ENCODE data around the gene CD2BP2. TPM values are rescaled to one million over a fixed set of nuclear protein-coding genes. Genes with fewer than 3 reads are reported as not detected.
"Not testable (repeated sequence)": the region's sequence is repeated elsewhere in the genome, so short reads cannot be mapped to it uniquely, and the experiment has no call there.

The CD2BP2 gene
- total and polyA plus RNA-seq, 2 experiments from 2014 or later, result 41.0 to 45.1 TPM

DNA sequence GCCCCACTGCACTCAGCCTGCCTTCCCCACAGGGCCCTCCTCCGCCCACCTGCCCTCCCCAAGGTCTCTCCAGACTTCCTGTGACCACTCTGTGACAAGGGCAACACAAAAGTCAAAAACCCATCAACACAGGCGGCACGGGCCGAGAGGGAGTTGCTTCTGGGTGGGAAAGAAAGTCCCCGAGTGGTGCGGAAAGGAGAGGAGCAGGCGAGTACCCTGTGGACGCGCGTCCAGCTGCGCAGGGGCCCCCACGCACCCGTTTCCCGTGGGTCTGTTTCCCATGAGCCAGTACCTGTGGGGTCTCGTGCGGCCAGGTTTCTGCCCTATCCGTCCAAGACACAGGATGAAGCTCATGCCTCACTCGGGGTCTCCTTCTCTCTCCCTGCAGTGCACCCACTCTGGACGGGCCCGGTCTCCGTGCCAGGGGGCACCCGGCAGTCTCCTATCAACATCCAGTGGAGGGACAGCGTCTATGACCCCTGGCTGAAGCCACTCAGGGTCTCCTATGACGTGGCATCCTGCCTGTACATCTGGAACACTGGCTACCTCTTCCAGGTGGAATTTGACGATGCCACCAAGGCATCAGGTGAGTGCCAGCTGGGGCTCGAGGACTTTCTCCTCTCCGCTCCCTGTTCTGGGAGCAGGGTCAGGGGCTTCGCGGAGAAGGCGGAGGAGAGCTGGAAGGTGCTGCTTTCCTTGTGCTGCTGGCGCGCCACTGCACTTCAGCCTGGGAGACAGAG lies 12.2 kb downstream of the CD2BP2 start:
- TF ChIP-seq EZH2 (IDR thresholded peaks at IDR 0.05; ENCODE audit: borderline replicate concordance) (no peak), EZH2phosphoT487 (IDR thresholded peaks at IDR 0.05; ENCODE audit: low read depth, severe bottlenecking, unreplicated experiment) (no peak)
- no peak for DNase-seq (ENCODE audit: low spot score)
- 96% methylated on average over 32 of the region's 32 CpGs for WGBS (ENCODE audit: low lambda C conversion rate, missing lambda C conversion rate)
- no peak overlapping the region for H2AFZ ChIP-seq
- no peak overlapping the region for H3K4me2 ChIP-seq
- no peaks in the 10 kb centered on the region for H4K20me1 ChIP-seq (ENCODE audit: insufficient read depth, poor library complexity, severe bottlenecking)
- H3K4me1 ChIP-seq (ENCODE audit: insufficient read depth), result no peaks in the 10 kb centered on the region
- no peaks in the 10 kb centered on the region for H3K36me3 ChIP-seq (replicated peaks; ENCODE audit: insufficient read depth, low read depth)
- no peaks in the 10 kb centered on the region for H3K9me2 ChIP-seq (replicated peaks; ENCODE audit: insufficient read depth)
- H3K9me3 ChIP-seq (ENCODE audit: low read depth), result no peaks in the 10 kb centered on the region
- H3K27me3 ChIP-seq, result no peaks in the 10 kb centered on the region
- H3K4me3 ChIP-seq, result no peak overlapping the region
- H3K27ac ChIP-seq, result no peak overlapping the region
- H3K79me2 ChIP-seq, result no peaks in the 10 kb centered on the region

DNA sequence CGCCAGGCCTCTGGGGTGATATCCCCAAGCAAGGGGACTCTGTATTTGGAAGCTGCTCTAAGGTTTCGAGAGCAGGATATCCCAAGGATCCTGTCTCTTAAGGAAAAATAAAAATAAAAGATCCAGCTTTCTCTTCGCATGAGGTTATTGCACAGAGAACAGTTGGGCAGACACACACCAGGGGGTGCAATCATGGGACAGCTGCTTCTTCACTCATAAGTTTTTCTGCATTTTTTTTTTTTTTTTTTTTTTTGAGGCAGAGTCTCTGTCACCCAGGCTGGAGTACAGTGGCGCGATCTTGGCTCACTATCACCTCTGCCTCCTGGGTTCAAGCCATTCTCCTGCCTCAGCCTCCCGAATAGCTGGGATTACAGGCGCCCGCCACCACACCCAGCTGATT lies 13.1 kb downstream of the CD2BP2 start:
- DNase-seq (ENCODE audit: low spot score); H3K4me1 ChIP-seq (ENCODE audit: insufficient read depth); H3K9me2 ChIP-seq (replicated peaks; ENCODE audit: insufficient read depth); H3K4me2 ChIP-seq; H3K4me3 ChIP-seq; H3K36me3 ChIP-seq (replicated peaks; ENCODE audit: insufficient read depth, low read depth); H3K27me3 ChIP-seq; H3K9me3 ChIP-seq (ENCODE audit: low read depth); H3K27ac ChIP-seq; H3K79me2 ChIP-seq; H2AFZ ChIP-seq; H4K20me1 ChIP-seq (ENCODE audit: insufficient read depth, poor library complexity, severe bottlenecking): not testable (repeated sequence)
- WGBS (ENCODE audit: low lambda C conversion rate, missing lambda C conversion rate), result 96% methylated on average over 8 of the region's 8 CpGs

DNA sequence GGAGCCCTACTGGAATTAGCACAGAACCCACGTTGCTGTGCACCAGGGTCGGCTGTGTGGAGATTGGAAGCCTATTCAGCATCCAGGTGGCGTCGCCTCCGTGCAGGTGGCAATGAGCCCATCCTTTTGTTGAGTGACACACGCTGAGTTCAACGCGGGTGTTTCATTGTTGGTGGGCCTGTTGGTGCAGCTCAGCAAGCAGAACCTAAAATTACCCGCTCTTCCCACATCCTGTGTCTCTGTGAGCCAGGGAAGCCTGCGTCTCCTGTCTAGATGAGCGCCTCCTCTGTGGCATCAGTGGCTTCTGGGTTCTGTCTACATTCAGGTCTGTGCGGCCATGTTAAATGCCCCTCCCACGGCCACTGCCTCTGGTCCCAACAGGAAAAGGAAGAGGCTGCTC lies 14.5 kb downstream of the CD2BP2 start:
- TF ChIP-seq, protein P1, sequence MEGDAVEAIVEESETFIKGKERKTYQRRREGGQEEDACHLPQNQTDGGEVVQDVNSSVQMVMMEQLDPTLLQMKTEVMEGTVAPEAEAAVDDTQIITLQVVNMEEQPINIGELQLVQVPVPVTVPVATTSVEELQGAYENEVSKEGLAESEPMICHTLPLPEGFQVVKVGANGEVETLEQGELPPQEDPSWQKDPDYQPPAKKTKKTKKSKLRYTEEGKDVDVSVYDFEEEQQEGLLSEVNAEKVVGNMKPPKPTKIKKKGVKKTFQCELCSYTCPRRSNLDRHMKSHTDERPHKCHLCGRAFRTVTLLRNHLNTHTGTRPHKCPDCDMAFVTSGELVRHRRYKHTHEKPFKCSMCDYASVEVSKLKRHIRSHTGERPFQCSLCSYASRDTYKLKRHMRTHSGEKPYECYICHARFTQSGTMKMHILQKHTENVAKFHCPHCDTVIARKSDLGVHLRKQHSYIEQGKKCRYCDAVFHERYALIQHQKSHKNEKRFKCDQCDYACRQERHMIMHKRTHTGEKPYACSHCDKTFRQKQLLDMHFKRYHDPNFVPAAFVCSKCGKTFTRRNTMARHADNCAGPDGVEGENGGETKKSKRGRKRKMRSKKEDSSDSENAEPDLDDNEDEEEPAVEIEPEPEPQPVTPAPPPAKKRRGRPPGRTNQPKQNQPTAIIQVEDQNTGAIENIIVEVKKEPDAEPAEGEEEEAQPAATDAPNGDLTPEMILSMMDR (IDR thresholded peaks at IDR 0.05; ENCODE audit: poor library complexity), result no peak
- no peak for TF ChIP-seq EZH2 (IDR thresholded peaks at IDR 0.05; ENCODE audit: borderline replicate concordance)
- no peak for TF ChIP-seq EZH2phosphoT487 (IDR thresholded peaks at IDR 0.05; ENCODE audit: low read depth, severe bottlenecking, unreplicated experiment)
- 96% methylated on average over 13 of the region's 13 CpGs for WGBS (ENCODE audit: low lambda C conversion rate, missing lambda C conversion rate)
- Histone ChIP-seq H3K27me3 (no peaks in the 10 kb centered on the region), H3K9me2 (replicated peaks; ENCODE audit: insufficient read depth) (no peaks in the 10 kb centered on the region), H3K27ac (no peak overlapping the region), H4K20me1 (ENCODE audit: insufficient read depth, poor library complexity, severe bottlenecking) (no peaks in the 10 kb centered on the region), H3K4me1 (ENCODE audit: insufficient read depth) (peaks cover 5% of the 10 kb centered on the region), H3K36me3 (replicated peaks; ENCODE audit: insufficient read depth, low read depth) (no peaks in the 10 kb centered on the region), H3K9me3 (ENCODE audit: low read depth) (no peaks in the 10 kb centered on the region), H2AFZ (no peak overlapping the region), H3K4me3 (no peak overlapping the region), H3K79me2 (no peaks in the 10 kb centered on the region), H3K4me2 (no peak overlapping the region)
- DNase-seq (ENCODE audit: low spot score), result no peak

DNA sequence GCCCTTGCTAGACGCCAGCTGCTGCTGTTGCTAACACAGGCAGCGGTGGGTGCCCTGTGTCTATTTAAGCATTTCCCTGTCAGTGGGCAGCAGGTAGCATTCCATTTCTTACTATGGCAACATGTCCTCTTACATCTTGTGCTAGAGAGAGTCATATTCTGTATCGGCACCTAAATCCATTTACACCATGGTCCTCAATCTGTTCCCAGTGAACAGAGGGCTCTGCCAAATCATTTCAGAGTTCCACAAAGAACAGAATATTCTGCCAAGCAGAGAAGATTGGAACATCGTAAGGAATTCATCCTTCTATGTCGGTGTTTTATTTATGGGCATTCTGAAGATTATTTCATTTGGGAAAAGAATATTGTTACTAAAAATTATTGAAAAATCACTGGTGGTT lies 16.4 kb downstream of the CD2BP2 start:
- not testable (repeated sequence) for H3K36me3 ChIP-seq (replicated peaks; ENCODE audit: insufficient read depth, low read depth); H3K4me2 ChIP-seq; H3K9me3 ChIP-seq (ENCODE audit: low read depth); H3K27ac ChIP-seq; H3K79me2 ChIP-seq; DNase-seq (ENCODE audit: low spot score); H3K9me2 ChIP-seq (replicated peaks; ENCODE audit: insufficient read depth); H4K20me1 ChIP-seq (ENCODE audit: insufficient read depth, poor library complexity, severe bottlenecking); H2AFZ ChIP-seq; H3K4me3 ChIP-seq; H3K4me1 ChIP-seq (ENCODE audit: insufficient read depth); H3K27me3 ChIP-seq
- WGBS (ENCODE audit: low lambda C conversion rate, missing lambda C conversion rate), result 97% methylated on average over 5 of the region's 5 CpGs

DNA sequence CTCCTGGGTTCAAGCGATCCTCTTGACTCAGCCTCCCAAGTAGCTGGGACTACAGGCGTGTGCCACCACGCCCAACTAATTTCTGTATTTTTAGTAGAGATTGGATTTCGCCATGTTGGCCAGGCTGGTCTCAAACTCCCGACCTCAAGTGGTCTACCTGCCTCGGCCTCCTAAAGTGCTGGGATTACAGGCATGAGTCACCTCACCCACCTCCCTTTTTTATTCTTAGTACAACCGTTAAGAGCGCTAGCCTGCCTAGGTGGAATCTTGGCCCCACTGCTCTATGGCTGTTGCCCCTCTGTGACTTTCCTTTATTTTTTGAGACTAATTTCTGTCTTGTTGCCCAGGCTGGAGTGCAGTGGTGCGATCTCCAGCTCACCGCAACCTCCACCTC lies 17.1 kb downstream of the CD2BP2 start:
- not testable (repeated sequence) for H3K4me1 ChIP-seq (ENCODE audit: insufficient read depth); H3K27me3 ChIP-seq; H3K27ac ChIP-seq; H3K9me2 ChIP-seq (replicated peaks; ENCODE audit: insufficient read depth); H4K20me1 ChIP-seq (ENCODE audit: insufficient read depth, poor library complexity, severe bottlenecking); DNase-seq (ENCODE audit: low spot score); H3K79me2 ChIP-seq; H3K4me3 ChIP-seq; H3K4me2 ChIP-seq; H3K36me3 ChIP-seq (replicated peaks; ENCODE audit: insufficient read depth, low read depth); H2AFZ ChIP-seq; H3K9me3 ChIP-seq (ENCODE audit: low read depth)
- 93% methylated on average over 10 of the region's 10 CpGs for WGBS (ENCODE audit: low lambda C conversion rate, missing lambda C conversion rate)
